Hematopoietic multipotent progenitor cell treated with erythropoietin and hydrocortisone succinate and interleukin-3 and kit ligand, for 17 days (in vitro differentiated cells): Measurements from ENCODE around the gene LASP1.
"Not testable (repeated sequence)": the region's sequence is repeated elsewhere in the genome, so short reads cannot be mapped to it uniquely, and the experiment has no call there.

Experiments
- DNase-seq: peaks from one replicate; pipeline ENCODE4 v3.0.0-alpha.2; 2015; ENCODE audit warnings: low spot score

Gene LASP1

DNA sequence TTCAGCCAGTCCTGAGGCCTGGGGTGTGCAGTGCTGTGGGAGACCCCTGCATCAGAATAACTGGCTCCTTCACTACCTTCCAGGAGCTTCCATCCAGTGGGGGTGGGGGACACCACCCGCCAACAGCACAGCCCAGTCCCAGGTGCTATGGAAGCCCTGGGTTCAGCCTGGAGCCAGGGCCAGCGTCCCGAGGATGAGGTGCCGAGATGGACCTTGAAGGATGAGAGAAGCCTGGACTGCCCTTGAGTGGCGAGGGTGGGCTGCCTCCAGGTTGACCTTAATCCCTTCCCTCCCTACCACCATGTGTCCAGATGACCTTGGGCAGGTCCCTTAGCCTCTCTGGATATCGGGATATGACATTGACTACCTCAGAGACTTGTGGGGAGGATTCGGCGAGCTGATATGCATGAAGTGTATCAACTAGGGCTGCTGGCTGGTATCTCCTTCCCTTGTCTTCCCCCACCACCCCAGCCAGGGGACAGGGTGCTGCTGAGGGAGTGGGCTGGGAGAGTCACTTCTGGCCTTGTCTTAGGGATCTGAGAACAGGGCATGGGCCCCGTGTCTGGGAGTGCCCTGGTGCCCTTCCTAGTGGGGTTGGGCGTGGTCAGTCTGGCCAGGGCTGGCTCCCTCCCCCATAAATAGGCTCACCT, 41.3 kb downstream of the LASP1 start:
- DNase-seq, result no peak

DNA sequence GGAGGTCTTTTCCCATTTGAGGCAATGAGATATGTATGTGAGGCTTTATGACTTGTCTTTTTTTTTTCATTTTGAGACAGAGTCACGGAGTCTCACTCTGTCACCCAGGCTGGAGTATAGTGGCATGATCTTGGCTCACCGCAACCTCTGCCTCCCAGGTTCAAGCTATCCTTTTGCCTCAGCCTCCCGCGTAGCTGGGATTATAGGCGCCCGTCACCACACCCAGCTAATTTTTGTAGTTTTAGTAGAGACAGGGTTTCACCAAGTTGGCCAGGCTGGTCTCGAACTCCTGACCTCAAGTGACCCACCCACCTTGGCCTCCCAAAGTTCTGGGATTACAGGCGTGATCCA, 41.8 kb downstream of the LASP1 start:
- not testable (repeated sequence) for DNase-seq

DNA sequence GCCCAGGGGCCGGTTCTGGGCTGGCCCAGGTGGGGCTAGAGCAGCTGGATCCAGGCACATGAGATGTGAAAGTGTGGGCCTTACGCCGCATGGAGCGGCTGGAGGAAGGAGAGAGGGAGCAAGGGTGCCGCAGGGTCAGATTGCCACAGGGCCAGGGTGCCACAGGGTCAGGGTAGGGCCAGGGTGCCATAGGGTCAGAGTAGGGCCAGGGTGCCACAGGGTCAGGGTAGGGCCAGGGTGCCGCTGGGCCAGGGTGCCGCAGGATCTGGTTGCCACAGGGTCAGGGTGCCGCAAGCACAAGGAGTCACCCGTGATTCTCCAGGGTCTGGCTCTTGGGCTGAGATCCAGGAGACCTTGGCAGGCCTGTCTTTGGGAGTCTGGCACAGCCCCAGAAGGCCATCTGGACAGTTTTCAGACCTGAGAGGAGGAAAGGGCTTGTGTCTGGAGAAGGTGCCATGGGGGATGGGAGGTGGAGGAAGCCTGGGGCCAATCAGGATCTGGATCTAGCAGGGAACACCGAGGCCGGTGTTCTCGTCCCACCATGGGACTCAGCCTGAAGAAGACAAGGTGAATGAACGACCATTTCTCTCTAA, 42.5 kb downstream of the LASP1 start:
- no peak for DNase-seq

DNA sequence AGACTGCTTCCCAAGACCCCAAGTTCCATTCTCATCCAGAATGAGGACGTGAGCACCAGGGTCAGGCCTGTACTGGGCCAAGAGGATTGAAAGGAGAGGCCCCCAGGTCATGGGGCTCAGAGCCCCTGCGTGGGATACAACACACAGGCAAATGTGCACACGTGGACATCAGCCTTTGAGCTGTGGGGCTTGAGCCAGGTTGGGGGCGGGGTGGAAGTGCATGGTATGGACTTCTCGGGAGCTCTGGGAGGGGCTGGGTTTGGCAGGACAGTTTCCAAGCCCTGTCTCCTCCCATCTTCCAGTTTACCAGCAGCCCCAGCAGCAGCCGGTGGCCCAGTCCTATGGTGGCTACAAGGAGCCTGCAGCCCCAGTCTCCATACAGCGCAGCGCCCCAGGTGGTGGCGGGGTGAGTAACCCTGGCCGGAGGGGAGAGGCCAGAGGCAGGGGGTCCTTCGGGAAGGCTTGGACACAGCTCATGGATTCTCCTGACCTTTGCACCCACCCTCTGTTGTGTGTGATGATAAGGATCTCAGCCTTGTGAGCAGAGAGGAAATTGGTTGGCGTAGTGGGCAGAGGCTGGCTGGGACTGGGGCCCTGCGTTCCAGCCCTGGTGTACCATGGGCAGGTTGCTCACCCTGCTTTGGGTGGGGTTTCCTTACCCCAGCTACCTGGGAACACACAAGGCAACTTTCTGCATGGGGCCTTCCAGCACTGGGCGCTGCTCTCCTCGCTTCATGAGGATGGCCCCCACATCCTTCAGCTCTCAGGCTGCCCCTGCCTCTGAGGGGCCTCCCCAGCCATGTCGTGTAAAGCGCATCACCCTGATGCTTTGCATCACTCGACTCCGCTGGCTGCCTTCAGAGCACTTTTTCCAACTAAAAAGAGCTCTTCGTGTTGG, 45.1 kb downstream of the LASP1 start:
- DNase-seq, result no peak

DNA sequence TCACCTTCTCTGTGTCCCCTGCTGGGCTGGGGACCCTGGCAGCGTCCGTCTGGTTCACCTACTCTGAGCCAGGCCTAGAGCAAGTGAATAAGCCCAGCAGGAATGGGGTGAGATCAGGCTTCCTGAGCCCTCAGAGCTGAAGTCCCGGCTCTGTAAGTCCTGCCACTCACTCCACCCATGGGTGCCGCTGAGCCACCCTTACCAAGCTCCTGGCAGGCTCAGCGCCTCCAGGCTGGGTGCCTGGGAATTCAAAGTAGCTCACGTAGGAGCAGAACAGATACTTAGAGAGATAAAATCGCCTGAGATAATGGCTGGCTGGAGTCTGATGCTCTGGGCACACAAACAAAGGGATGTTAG, 45.8 kb downstream of the LASP1 start:
- no peak for DNase-seq

DNA sequence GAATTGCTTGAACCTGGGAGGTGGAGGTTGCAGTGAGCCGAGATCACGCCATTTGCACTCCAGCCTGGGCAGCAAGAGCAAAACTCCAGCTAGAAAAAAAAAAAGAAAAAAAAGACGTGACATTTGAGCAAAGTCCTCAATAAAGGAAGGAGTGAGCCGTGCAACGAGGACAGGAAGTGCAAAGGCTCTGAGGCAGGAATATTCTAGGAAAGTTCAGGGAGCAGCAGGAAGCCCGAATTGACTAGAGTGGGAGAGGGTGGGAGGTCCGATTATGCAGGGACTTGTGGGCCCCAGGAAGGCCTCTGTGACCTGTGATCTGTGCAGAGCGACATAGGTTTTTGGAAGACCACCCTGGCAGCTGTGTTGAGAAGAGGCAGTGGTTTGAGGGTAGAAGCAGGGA, 46.9 kb downstream of the LASP1 start:
- DNase-seq, result no peak

DNA sequence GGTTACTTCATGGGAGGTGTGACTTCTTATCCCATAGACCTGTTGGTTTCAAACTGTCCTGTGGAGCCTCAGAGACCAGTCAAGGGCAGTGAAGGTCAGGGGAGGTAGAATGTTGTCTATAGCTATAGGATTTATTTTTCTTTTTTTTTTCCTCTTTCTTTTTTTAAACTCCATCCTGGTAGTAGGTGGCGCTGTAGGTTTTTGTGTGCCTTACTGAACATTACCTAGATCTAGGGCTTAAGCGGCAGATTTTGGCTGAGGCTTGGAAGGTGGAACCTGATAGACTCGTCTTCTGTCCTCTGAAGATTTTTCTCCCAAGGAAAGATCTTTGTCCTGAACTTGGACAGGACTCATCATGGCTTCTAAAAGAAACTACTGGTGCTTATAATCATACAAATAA, 47.4 kb downstream of the LASP1 start:
- DNase-seq, result no peak

DNA sequence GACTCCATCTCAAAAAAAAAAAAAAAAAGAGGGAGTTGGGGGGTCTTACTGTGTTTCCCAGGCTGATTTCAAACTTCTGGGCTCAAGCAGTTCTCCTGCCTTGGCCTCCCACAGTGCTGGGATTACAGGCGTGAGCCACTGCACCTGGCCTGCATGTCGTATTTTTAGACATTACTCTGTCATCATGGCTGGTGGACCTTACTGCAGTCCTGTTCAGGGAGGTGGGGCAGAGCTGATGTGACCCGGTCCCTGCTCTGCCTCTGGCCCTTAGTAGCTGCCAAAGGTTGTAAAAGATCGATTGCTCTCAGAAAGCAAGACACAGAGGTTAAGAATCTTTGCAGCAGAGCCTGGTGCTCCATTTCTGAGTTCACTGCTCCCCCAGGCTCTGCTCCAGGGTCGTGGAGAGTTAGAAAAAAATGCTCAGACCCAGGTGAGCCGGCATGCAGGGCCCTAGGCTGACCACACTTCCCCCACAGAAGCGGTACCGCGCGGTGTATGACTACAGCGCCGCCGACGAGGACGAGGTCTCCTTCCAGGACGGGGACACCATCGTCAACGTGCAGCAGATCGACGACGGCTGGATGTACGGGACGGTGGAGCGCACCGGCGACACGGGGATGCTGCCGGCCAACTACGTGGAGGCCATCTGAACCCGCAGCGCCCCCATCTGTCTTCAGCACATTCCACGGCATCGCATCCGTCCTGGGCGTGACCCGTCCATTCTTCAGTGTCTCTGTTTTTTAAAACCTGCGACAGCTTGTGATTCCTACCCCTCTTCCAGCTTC, 48.5 kb downstream of the LASP1 start:
- no peak for DNase-seq

DNA sequence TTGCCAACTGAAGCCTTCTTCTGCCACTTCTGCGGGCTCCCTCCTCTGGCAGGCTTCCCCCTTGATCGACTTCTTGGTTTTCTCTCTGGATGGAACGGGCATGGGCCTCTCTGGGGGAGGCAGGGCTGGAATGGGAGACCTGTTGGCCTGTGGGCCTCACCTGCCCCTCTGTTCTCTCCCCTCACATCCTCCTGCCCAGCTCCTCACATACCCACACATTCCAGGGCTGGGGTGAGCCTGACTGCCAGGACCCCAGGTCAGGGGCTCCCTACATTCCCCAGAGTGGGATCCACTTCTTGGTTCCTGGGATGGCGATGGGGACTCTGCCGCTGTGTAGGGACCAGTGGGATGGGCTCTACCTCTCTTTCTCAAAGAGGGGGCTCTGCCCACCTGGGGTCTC, 49.1 kb downstream of the LASP1 start:
- DNase-seq, result no peak

DNA sequence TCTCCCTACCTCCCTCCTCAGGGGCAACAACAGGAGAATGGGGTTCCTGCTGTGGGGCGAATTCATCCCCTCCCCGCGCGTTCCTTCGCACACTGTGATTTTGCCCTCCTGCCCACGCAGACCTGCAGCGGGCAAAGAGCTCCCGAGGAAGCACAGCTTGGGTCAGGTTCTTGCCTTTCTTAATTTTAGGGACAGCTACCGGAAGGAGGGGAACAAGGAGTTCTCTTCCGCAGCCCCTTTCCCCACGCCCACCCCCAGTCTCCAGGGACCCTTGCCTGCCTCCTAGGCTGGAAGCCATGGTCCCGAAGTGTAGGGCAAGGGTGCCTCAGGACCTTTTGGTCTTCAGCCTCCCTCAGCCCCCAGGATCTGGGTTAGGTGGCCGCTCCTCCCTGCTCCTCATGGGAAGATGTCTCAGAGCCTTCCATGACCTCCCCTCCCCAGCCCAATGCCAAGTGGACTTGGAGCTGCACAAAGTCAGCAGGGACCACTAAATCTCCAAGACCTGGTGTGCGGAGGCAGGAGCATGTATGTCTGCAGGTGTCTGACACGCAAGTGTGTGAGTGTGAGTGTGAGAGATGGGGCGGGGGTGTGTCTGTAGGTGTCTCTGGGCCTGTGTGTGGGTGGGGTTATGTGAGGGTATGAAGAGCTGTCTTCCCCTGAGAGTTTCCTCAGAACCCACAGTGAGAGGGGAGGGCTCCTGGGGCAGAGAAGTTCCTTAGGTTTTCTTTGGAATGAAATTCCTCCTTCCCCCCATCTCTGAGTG, 49.6 kb downstream of the LASP1 start:
- DNase-seq, result no peak

DNA sequence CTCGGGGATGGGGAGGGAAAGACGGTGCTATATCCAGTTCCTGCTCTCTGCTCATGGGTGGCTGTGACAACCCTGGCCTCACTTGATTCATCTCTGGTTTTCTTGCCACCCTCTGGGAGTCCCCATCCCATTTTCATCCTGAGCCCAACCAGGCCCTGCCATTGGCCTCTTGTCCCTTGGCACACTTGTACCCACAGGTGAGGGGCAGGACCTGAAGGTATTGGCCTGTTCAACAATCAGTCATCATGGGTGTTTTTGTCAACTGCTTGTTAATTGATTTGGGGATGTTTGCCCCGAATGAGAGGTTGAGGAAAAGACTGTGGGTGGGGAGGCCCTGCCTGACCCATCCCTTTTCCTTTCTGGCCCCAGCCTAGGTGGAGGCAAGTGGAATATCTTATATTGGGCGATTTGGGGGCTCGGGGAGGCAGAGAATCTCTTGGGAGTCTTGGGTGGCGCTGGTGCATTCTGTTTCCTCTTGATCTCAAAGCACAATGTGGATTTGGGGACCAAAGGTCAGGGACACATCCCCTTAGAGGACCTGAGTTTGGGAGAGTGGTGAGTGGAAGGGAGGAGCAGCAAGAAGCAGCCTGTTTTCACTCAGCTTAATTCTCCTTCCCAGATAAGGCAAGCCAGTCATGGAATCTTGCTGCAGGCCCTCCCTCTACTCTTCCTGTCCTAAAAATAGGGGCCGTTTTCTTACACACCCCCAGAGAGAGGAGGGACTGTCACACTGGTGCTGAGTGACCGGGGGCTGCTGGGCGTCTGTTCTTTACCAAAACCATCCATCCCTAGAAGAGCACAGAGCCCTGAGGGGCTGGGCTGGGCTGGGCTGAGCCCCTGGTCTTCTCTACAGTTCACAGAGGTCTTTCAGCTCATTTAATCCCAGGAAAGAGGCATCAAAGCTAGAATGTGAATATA, 50.8 kb downstream of the LASP1 start:
- no peak for DNase-seq

DNA sequence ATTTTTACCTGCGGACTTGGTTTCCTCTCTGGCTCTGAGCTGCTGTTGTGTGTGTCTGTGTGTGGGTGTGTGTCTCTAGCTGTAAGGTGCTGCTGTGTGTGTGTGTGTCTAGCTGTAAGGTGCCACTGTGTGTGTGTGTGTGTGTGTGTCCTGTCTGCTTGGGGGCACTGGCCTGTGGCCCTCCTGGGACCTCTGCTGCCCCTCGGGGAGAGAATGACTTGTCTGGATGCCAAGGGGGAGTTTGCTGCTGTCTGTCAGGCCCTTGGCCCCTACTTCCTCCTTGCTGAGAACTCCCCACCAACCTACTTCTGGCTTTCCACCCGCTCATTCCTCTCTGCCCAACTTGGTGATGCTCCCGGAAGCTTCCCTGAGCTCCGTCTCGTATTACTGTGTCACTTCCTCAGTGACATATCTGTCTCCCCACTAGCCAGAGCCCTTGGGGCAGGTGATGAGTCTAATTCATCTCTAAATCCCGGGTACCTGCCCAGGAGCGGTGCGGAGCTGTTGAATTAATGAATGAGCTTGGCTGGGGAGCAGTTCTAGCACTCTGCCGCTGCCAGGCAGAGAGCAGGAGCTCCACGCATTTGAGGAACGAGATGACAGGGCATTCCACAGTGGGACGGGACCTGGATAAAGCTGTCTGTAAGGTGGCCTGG, 52.0 kb downstream of the LASP1 start:
- DNase-seq, result no peak

DNA sequence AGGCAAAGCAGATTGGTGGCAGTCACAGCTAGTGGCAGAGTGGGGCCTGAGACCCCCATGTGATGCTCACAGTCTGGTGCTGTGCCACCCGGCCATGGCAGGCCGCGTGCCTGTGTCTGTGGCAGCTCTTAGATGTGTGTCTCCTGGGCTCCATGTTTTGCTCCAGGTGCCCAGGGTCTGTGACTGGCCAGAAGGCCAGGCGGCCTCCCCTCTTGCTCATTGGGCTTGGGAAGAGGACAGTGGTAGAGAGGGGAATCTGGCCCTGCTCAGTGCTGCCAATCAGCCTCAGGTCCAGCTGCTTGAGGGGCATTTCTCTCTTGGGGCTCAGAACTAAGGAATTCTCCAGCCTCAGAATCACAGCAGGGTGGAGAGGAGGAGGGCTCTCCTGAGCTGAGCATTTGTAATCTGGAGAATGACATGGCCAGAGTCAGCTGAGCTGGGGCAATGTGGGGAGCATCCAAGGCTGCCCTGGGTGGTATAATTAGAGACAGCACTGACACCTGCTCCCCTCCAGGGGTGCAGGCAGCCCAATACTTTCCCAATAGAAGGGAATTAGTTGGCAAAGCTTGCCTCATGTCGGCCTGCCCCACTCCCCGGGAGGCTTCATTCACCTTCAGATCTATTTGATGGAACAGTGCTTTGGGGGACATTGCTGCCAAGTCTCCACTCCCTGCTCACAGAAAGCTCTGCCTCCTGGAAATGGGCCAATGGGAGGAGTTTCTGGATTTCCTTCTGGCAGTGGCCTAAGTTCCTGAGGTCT, 52.9 kb downstream of the LASP1 start:
- no peak for DNase-seq

DNA sequence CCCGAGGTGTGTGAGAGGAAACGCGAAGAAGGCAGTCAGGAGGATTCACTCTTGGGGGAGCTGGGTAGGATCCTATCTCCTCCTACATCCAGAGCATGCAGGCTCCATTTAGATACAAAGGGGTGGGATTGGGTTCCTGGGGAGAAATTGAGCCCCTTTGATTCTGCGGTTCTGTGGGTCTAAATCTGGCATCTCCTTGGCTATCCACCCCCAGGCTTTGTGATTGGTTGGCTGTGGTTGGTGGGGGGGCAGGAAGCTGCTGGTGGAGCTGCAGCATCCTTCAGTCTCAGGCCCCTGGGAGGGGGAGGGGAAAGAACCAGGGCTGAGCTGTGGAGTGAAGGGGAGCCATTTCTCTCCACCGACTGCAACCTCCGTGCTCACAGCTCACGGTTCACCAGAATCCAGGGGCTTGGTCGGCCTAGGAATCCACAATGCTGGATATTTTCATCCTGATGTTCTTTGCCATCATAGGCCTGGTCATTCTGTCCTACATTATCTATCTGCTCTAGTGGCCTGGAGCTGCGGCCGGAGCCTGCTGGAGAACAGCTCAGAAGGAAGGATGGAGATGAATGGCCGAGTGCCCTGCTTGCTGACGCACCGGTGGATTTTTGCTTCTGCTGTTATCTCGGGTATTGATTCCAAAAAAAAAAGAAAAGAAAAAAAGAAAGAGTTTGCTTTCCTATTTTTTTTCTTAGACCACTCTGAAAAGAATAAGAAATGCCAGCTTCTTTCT, 55.6 kb downstream of the LASP1 start, which contains the start of gene LASP1NB:
Gene LASP1NB (plus strand): TSS at position 352 of the 733 bp plus-strand sequence.
- no peak for DNase-seq

DNA sequence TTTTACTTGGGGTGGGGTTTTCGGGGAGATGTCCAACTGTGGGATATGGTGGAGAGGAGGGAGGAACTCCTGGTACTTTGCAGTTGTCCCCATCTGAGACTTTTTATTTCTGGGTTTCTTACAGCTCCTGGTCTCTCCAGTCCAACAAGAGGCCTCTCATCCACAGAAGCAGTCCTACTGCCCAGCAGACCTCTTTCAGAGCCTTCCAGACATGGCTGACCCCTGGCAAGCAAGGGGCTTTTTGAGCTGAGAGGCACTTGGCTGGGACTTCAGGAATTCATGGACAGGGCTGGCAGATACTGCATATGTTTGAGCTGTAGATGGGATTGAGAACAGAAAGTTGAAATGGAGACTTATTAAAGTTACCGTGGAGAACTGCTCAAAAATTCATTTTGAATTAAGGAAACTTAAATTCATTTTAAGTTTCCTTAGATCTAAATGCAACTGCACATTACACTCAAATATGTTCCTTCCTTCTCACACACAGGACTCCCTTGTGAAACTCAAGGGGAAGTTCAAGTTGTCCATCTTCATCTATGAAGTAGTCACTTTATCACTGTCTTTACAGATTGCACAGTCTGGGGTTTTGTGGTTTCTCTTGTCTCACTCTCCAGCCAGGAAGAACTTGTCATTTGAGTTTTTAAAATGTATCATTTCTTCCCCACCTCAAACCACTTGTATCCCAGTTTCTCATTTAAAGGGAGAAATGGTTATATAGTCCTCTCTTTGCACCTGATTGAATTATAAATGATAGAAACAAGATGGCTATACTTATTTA, 56.6 kb downstream of the LASP1 start:
- DNase-seq, result no peak

DNA sequence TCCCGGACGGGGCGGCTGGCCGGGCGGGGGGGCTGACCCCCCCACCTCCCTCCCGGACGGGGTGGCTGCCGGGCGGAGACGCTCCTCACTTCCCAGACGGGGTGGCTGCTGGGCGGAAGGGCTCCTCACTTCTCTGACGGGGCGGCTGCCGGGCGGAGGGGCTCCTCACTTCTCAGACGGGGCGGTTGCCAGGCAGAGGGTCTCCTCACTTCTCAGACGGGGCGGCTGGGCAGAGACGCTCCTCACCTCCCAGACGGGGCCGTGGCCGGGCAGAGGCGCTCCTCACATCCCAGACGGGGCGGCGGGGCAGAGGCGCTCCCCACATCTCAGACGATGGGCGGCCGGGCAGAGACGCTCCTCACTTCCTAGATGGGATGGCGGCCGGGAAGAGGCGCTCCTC, 60.9 kb downstream of the LASP1 start:
- DNase-seq, result not testable (repeated sequence)

DNA sequence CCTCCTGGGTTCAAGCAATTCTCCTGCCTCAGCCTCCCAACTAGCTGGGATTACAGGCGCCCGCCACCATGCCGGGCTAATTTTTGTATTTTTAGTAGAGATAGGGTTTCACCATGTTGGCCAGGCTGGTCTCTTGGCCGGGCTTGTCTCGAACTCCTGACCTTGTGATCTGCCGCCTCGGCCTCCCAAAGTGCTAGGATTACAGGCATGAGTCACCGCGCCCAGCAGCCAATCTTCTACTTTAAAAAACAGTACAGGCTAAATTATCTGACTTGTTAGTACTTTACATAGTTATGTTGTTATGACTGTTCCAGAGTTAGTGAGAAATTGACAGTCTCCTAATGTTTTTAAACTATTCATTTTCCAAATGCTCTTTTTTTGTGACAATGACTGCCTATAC, 64.1 kb downstream of the LASP1 start:
- not testable (repeated sequence) for DNase-seq

DNA sequence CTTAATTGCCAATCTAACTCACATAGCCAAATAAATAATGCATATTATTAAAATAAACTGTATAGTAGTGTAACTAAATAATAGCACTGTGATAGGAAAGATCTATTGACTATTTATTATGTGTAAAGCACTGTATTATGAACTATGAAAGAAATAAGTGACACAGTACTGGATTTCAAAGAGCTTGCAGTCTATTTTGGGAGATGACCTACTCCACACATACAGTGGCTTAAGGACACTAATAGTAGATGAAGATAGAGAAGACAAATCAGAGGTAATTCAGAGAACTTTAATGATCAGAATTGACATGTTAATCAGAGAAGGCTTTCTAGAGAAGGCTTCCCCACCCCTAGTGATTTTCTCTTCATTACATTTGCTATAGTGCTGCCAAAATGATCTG, 70.1 kb downstream of the LASP1 start:
- no peak for DNase-seq
